HG03442 (cell line): ENCODE data around the gene SLC19A3.

Experiments
- ATAC-seq: cut with Tn5 transposase; IDR thresholded peaks from one replicate; pipeline ENCODE4 v1.9.1; 2021; ENCODE audit warnings: mild to moderate bottlenecking, moderate library complexity; ENCODE audit not compliant: unreplicated experiment

The SLC19A3 gene

GRCh38 chr2:227634201-227634600 lies 83.6 kb downstream of the SLC19A3 start:
- no peak for ATAC-seq
